HG03159 (cell line): Measurements from ENCODE around the gene MLLT10.

Experiments used
- ATAC-seq: cut with Tn5 transposase; IDR thresholded peaks from one replicate; pipeline ENCODE4 v1.9.1; 2021; ENCODE audit warnings: mild to moderate bottlenecking, moderate library complexity; ENCODE audit not compliant: unreplicated experiment

Gene MLLT10

DNA sequence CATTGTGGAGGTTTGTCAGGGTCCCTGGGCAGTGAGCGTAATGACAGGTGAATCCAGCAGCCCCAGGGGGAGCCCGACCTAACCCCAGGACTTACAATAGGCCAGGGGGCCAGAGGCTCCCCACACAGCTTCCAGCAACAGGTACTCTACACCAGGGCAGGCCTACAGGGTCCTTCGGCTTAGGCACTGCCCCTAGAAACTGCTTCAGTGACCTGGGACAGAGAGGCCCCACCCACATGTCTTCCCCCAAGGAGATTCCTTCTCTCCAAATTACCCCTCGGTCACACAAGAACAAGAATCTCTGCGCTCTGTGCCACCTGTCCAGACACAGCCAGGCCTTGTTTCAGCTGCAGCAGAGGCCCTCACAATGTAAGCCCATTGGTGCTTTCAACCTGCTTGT lies 32.9 kb upstream of the MLLT10 start:
- ATAC-seq, result no peak

DNA sequence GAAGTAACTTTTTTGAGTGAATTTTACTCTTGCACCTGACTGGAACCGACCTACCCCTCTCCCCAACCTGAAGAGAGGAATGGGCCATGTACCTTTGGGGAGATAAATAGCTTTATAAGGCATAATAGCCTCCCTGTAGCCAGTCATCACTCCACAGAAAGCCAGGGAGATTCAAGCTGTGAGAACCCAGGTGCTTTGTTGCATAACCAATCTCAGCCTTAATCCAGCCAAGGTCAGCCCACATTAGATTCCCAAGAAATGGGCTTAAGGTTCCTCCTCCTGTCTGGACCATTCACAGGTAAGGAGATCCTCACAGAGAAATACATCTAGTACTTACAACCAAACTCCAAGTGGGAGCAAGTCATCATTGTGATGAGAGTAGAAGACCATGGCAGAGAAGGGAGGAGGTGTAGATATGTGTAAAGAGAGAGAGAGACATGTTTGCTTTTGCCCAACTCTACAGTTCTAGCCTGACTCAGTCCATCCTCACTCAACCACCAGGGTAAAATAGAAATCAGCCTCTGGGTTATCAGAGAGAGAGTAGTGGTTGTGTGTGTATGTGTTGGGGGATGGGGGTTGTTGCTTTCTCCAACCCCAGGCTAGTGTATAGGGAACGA lies 32.2 kb upstream of the MLLT10 start:
- no peak for ATAC-seq

DNA sequence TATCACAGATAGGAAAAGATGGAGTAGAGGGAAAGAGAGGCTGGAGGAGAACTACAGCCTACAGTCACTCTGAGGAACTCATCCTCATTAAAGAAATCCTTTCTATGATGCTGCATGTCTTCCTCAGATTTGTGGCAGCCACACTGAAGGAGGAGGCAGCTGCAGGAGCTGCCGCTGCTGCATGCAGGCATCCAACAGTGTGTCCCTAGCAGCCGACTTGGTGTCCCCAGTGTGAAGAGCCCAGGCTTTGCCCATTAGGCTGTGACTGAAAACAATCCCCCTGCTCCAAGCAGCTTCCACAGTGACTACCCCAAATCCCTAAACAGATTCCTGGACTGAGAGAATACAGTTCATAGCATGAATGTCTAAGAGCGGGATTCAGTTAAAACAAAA lies 31.7 kb upstream of the MLLT10 start:
- no peak for ATAC-seq

- ATAC-seq, result no peak
Observed at GRCh38 chr10:21503542-21503941, 30.5 kb upstream of the MLLT10 start.

DNA sequence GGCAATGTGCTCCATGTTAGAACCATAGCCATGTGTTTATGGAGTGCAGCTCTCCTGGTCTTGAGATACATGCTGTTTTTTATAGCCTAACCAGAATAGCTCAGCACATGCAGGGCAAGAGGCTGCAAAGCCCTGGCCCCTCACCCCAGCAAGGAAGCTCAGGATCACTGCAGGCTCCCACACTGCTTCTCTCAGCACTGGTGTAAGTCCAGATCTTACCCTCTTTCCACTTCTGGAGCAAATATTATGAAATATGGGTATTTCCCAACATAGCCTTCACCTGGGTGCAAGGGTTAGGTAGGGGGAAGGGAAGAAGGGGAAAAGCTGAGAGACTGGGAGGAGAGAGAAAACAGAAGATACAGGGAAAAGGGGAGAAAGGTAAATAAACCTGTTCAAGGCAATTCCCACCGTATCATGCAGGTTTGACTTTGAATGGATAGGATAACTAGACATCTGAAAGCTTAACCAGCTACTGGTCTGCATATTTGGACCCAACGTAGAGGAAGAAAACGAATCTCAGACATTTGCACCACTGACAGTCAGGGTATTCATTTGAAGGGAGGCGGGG lies 28.2 kb upstream of the MLLT10 start:
- ATAC-seq, result no peak

DNA sequence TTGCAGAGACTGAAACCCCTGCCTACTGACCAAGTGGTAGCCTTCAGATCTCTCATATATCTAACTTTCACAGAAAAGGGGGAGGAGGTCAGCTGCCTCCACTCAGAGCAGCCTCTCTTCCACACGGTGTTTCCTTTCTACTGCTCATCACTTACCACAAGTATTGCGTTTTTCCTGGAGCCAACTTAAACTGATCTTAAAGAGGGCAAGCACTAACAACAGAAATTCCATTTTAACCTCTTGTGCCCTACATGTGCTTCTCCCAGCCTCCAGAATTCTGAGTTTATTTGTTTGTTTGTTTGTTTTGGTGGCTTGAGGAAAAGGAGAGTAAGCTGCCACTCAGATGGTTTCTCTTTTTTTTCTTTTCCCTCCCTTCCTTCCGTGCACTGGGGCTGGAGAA lies 27.7 kb upstream of the MLLT10 start:
- no peak for ATAC-seq

DNA sequence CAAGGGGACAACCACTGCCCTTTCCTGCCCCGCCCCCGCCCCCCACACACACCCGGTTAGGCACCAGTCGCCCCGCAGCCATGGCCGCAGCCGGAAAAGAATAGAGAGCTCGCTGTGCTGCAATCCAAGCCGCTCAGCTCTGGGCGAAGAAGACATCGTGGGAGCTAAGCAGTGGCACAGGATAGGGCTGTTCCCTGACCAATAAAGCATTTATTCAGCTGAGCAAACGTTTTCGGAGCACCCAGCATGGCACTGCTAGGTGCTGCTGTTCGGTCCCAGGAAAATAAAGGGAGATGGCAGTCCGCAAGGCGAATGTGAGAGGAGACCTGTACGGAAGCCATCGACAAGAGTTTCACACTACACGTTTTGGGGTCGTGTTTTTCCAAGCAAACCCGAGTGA lies 26.9 kb upstream of the MLLT10 start:
- no peak for ATAC-seq

GRCh38 chr10:21508706-21509331 lies 25.2 kb upstream of the MLLT10 start:
- no peak for ATAC-seq

DNA sequence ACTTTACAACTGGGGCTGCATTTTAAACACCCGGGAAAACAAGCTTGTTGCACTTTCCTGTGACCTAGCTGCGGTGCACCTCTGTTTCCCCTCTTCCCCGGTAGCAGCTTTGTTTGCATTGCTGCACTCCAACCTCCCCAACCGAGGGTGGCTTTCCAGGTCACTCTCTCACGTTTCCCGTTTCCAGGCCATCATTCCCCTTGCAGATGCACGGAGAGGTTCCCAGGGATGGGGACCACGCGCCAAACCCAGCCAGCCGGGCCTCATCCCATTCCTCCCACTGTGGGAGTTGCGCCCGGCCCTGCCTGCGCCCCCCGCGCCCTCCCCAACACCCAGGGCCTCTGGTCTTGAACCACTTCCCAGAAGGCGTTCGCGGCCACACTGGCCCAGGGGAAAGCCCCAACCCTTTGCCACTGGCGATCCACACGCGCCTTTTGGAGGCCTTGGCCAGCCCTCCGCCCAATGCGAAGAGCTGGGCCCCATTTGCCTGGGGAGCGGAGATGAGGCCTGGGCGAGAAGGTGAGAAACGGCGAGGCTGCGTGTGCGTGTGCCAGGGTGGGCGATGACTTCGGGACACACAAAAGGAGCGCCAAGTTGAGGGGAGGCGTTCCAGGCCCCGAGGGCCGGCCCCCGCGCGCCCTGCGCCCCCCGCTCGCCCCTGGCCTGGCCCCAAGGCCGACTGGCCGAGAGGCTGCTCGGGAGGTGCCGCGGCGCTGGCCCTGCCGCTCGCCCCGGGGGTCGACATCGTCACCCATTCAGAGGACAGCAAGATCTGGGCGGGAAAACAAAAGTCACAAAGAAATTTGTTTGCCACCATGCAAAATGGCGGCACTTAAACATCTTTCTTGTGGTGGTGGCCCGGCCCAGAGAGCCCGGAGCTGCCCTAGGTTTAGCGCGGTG lies 24.4 kb upstream of the MLLT10 start:
- ATAC-seq, result no peak

GRCh38 chr10:21510241-21511094 lies 23.6 kb upstream of the MLLT10 start:
- ATAC-seq, result no peak

DNA sequence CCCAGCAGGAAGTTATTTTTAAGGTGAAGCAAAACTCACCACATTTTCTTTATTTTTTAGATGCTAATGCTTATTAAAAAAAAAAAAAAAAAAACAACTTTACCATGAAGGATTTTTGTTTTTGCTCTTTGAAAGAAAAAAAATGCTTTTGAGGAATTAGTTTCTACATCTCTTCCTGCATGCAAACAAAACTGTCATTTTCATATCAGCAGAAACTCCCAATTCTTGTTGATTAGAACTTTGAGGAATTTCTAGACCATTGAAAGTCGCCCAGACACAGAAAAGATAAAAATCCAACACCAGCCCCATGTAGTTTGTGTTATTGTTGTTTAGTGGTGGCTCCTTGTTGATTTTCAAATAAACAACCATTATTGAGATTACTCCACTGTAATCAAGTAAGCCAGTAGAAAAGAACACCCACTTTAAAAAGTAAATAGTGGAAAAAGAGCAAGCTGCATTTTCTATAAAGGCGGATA lies 22.9 kb upstream of the MLLT10 start:
- ATAC-seq, result no peak

DNA sequence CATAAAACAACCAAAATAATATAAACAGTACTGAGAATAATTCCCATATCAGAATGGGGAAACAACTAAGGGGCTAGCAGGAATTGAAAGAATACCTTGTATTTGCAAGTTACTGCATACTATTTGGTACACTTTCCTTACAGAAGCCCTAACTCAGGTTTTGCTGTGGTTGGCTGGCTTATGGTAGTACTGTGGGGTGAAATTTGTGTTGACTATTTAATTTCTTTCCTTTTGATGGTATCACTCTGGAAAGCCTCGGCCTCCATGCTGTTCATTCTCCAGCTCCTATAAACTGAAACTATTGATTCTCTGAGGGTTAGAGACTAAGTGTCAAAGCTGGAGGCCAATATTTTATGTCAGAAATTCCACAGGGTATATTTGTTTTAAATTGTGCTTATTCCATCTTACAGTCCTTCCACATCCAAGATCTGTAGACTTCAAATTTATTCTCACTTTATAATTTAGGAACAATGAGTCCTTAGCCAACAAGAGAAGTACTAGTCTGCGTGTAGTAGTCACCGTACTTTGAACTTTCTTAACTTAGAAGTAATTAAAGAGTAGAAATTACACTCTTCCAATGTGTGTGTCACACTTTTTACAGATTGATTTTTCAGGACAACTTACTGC lies 22.0 kb upstream of the MLLT10 start:
- ATAC-seq, result no peak

DNA sequence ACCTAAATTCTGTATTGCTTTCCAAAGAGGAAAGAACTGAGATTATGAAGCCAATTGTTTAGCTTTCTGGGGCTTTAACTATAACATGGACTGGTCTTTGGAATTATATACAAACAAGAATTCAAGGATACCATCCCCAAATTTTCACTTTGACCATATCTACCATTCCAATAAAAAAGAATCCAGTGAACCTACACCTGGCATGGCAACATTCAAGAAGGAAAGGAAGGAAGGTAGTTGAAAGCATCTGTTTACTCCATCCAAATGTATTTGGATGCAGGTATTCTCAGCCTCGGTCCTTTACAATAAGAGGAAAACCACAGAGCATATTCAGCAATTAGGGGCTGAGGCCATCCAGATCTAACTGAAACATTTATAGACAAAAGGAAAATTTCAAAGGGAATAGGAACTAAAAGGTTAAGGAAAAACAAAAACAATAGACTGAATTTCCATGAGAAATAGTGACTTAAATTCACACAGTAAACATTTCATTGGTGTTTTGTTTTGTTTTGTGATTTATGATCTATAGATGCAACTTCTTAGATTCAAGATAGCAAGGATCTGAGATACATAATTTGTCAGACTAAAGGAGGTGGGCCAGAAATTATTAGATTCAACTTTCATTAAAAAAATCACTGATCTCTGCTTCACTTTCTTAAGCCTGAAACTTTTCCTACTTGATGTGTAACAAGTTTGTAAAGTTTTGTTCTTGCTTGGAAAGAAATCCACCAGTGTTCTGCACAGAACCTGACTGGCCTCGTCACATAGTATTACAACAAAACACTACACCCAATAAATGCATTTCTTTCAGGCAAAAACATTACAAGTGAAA lies 21.2 kb upstream of the MLLT10 start:
- ATAC-seq, result no peak

DNA sequence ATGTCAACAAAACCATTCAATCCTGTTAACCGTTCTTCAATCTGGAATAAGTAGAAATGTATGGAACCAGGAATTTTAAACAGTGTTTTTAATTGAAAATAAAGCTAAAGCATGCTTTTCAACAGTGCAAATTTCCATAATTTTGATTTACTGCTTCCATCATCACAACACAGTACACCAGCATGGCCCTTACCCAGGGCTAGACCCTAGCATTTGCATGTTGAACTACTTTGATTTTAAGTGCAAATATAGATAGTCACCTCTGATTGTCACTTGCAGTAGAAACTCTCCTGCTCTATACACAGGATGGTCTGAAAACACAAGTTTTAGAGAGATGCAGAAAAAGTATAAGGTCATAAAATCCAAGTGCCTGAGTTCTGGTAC lies 20.6 kb upstream of the MLLT10 start:
- no peak for ATAC-seq

- ATAC-seq, result no peak
Observed at GRCh38 chr10:21514129-21514817, 19.8 kb upstream of the MLLT10 start.

DNA sequence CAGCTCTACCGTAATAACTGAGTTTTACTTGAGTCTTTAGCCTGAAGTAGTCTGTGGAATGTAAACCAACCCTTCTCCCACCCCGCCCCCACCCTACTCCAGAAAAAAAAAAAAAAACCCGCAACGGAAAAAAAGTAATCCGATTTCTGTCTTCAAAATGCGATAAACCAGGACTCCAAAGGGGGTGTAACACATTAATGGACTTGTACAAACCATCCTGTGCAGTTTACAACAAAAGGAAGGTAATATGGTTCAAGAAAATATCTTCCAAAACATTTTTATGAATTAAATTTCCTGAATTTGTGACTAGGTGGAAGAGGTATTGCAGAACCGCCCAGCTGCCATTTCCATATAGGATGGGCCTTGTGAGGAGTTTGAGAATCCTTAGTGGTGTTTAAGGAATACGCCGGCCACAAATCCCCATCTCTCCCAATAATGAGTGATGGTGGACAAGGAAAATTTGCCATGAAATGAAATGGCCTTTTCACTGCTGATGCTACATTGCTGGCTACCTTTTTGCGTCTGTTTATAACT lies 19.1 kb upstream of the MLLT10 start:
- no peak for ATAC-seq

GRCh38 chr10:21515361-21516241 lies 18.4 kb upstream of the MLLT10 start:
- ATAC-seq, result no peak
